ENCODE measurements around the gene CNPY1.

- no peak for TF ChIP-seq CTCF (IDR thresholded peaks at IDR 0.05)
- TF ChIP-seq POLR2AphosphoS5 (IDR thresholded peaks at IDR 0.05; ENCODE audit: low read depth, low read length), result no peak
Measured at GRCh38 chr7:155541986-155542675, 4.2 kb downstream of the CNPY1 start.

All from Panc1 (cell line).